K562 (cell line): ENCODE data around the gene DAG1. TPM values are rescaled to one million over a fixed set of nuclear protein-coding genes. Genes with fewer than 3 reads are reported as not detected.

Source experiments
- ATAC-seq: fragments of 200-7000 bp; cut with Tn5 transposase; 3 replicates; pipeline ENCODE4 v1.9.1; 2020; ENCODE audit warnings: moderate library complexity
- BruUV-seq: library from RNA; stranded (reverse); fragments of 400-500 nt; replicated peaks from 2 replicates; lab custom pipeline; 2021; lab: Mats Ljungman, UMichigan
- CTCF ChIA-PET: fragments of 300-600 bp; formaldehyde crosslinking; extraction: SDS; loops from one replicate; lab custom pipeline; 2021; ENCODE audit warnings: low intra/inter-chr PET ratio; lab: Yijun Ruan, JAX
- POLR2A ChIA-PET: fragments of 300-600, 350-650 bp; sonication (Branson Sonifier 250); formaldehyde crosslinking; extraction: SDS; loops from one replicate; lab custom pipeline; 2021; ENCODE audit warnings: antibody characterized with exemption, inconsistent platforms; lab: Yijun Ruan, JAX
- DNase-seq, 4 experiments: peaks; one replicate each; pipeline versions ENCODE4 v3.0.0 to v3.0.0-alpha.2; 2011 to 2018; ENCODE audit warnings: low spot score in 3 of 4, mixed read lengths in 3 of 4; ENCODE audit errors: extremely low read depth in 1 of 4
- FAIRE-seq: peaks from 2 replicates; lab custom pipeline; 2011; peaks lifted over from hg19 to GRCh38; lab: Jason Lieb, UNC
- H2AFZ ChIP-seq: 2 replicates; pipeline ENCODE4 v1.6.0; 2011; ENCODE audit warnings: low read depth, low read length, control low read depth, inconsistent platforms
- H3K27ac ChIP-seq: fragments of 200-600 bp; 3 replicates; pipeline ENCODE4 v1.8.0; 2011; ENCODE audit warnings: low read depth, mild to moderate bottlenecking, control low read depth, inconsistent platforms, low read length, moderate library complexity, mixed read lengths; ENCODE audit errors: extremely low read depth
- H3K27me3 ChIP-seq, 2 experiments: fragments of 300-600 bp in 1 of 2; 2 replicates in 1 of 2; 3 replicates in 1 of 2; pipeline versions ENCODE4 v1.6.0 to v1.8.0; 2011; ENCODE audit warnings: inconsistent platforms in 2 of 2, low read length in 2 of 2, mild to moderate bottlenecking in 1 of 2, mixed read lengths in 1 of 2, moderate library complexity in 1 of 2; ENCODE audit not compliant: control insufficient read depth in 2 of 2, insufficient read depth in 2 of 2
- H3K36me3 ChIP-seq: fragments of 300-600 bp; 3 replicates; pipeline ENCODE4 v1.8.0; 2011; ENCODE audit warnings: mild to moderate bottlenecking, low read length, inconsistent platforms; ENCODE audit not compliant: control insufficient read depth, insufficient read depth
- H3K4me1 ChIP-seq, 2 experiments: fragments of 200-600 bp in 1 of 2; replicated peaks in 1 of 2; 2 replicates in 1 of 2; 3 replicates in 1 of 2; pipeline versions ENCODE4 v1.5.1 to v1.8.0; 2011; ENCODE audit warnings: inconsistent platforms in 2 of 2, low read length in 2 of 2, mild to moderate bottlenecking in 1 of 2, mixed read lengths in 1 of 2, moderate library complexity in 1 of 2; ENCODE audit not compliant: control insufficient read depth in 2 of 2, insufficient read depth in 2 of 2
- H3K4me2 ChIP-seq: 2 replicates; pipeline ENCODE4 v1.6.1; 2011; ENCODE audit warnings: low read length, control low read depth, inconsistent platforms, mixed read lengths; ENCODE audit not compliant: insufficient read depth
- H3K4me3 ChIP-seq: fragments of 200-600 bp; sonication (generic), shearing (Covaris generic); 2 replicates; pipeline ENCODE4 v1.5.1; 2016; ENCODE audit warnings: control low read depth, inconsistent platforms
- H3K79me2 ChIP-seq: fragments of 200-600 bp; 3 replicates; pipeline ENCODE4 v1.8.0; 2011; ENCODE audit warnings: low read length, inconsistent platforms; ENCODE audit not compliant: control insufficient read depth, insufficient read depth
- H3K9ac ChIP-seq, 2 experiments: 2 replicates each; pipeline versions ENCODE4 v1.6.0 to v1.6.1; 2011; ENCODE audit warnings: low read depth in 2 of 2, low read length in 2 of 2, control low read depth in 1 of 2, inconsistent platforms in 1 of 2, mild to moderate bottlenecking in 1 of 2, mixed read lengths in 1 of 2; ENCODE audit not compliant: insufficient read depth in 1 of 2
- H3K9me1 ChIP-seq: one replicate; pipeline ENCODE4 v1.6.0; 2011; ENCODE audit warnings: inconsistent platforms, mild to moderate bottlenecking, low read length, moderate library complexity; ENCODE audit not compliant: control insufficient read depth, insufficient read depth
- H3K9me3 ChIP-seq: replicated peaks from 2 replicates; pipeline ENCODE4 v1.5.1; 2011; ENCODE audit warnings: low read depth, low read length, inconsistent platforms; ENCODE audit not compliant: control insufficient read depth, insufficient read depth
- H4K20me1 ChIP-seq: replicated peaks from 2 replicates; pipeline ENCODE4 v1.6.1; 2011; ENCODE audit warnings: low read length, inconsistent platforms, mixed read lengths; ENCODE audit not compliant: control insufficient read depth, insufficient read depth
- HDAC6 ChIP-seq: IDR thresholded peaks from 2 replicates; pipeline ENCODE4 v1.6.1; 2012; ENCODE audit warnings: low read depth, mild to moderate bottlenecking, control low read depth, inconsistent platforms, low read length, moderate library complexity
- PRPF4 ChIP-seq: fragments of 200-400 bp; formaldehyde crosslinking; IDR thresholded peaks from one replicate; pipeline ENCODE4 v1.6.1; 2017; ENCODE audit warnings: low read length, low read depth, mild to moderate bottlenecking; ENCODE audit not compliant: insufficient read depth, poor library complexity, severe bottlenecking
- U2AF1 ChIP-seq: fragments of 200-400 bp; formaldehyde crosslinking; optimal IDR thresholded peaks from 2 replicates; pipeline ENCODE3; 2017; ENCODE audit warnings: mild to moderate bottlenecking, low read depth, low read length, moderate library complexity
- ZNF23 ChIP-seq: fragments of 250-450 bp; sonication (Bioruptor Pico); IDR thresholded peaks from 2 replicates; pipeline ENCODE4 v1.4.0; 2020; ENCODE audit warnings: mild to moderate bottlenecking
- WGBS: fragments of 100-300 bp; shearing (Covaris generic); methylation state at CpG from one replicate; pipeline ENCODE4 v1.1.6; 2016; ENCODE audit warnings: low coverage, mixed read lengths; ENCODE audit not compliant: insufficient coverage; ENCODE audit errors: missing lambda C conversion rate; 5-methylcytosine and 5-hydroxymethylcytosine counted together
- in situ Hi-C: fragments of 300-500 bp; cut with MboI; formaldehyde crosslinking; loops from 4 replicates; pipeline ENCODE4 v1.15.0; 2018; ENCODE audit warnings: inconsistent platforms, mixed read lengths
- intact Hi-C: fragments of 100-400 bp; cut with micrococcal nuclease; formaldehyde crosslinking; loops from 2 replicates; pipeline ENCODE4 v1.14.2; 2022
- polyA plus RNA-seq, 8 experiments: library from polyadenylated mRNA; depleted of rRNA in 4 of 8; stranded (reverse) in 5 of 8; unstranded in 3 of 8; fragments of >200 nt; fragmentation: Nextera tagmentation in 2 of 8; fragmentation: Illumina TruSeq in 1 of 8; extraction: Ambion mirVana in 2 of 8; extraction: Trizol in 1 of 8; gene quantifications; 2 replicates each; pipeline versions ENCODE4 v1.2.1 to v1.2.3, GENCODE V29; 2011 to 2014; ENCODE audit warnings: inconsistent platforms in 1 of 8, missing spikeins in 1 of 8
- total RNA-seq, 7 experiments: library from RNA; depleted of rRNA in 6 of 7; stranded (reverse); fragments of >200 nt in 6 of 7; fragmentation: Illumina TruSeq in 2 of 7; extraction: Trizol in 2 of 7; gene quantifications; 2 replicates each; pipeline versions ENCODE4 v1.2.1 to v1.2.3, GENCODE V29; 2011 to 2021; ENCODE audit warnings: low replicate concordance in 1 of 7
- TF ChIP-seq, protein P1 (sequence below): fragments of 250-450 bp; sonication (Bioruptor Pico); IDR thresholded peaks from 2 replicates; pipeline ENCODE4 v1.8.0; 2021; ENCODE audit warnings: mild to moderate bottlenecking, moderate library complexity
- TF ChIP-seq, protein P2 (sequence below): IDR thresholded peaks from 2 replicates; pipeline ENCODE4 v1.6.1; 2016; ENCODE audit warnings: missing genetic modification characterization, missing compliant biosample characterization

DAG1 gene
- total and polyA plus RNA-seq, 9 of the 15 experiments (the other 6 are each of a cell fraction or from before 2014, with no cell fraction given), result 0.29 to 19.6 (median 8.2) TPM

DNA sequence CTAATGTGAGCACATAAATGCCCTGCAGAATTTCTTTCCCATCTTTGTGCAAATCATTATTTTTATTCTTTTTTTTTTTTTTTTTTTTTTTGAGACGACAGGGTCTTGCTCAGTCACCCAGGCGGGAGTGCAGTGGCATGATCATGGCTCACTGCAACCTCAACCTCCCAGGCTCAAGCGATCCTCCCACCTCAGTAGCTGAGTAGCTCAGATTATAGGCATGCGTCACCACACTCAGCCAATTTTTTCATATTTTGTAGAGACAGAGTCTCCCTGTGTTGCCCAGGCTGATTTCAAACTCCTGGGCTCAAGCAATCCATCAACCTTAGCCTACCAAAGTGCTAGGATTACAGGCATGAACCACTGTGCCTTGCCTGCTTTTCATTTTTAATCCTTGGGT, 22.9 kb downstream of the DAG1 start (continued):
- TF ChIP-seq PRPF4 (no peak), U2AF1 (no peak), ZNF23 (CRISPR knock-in tag) (no peak)
- TF ChIP-seq, protein P1, sequence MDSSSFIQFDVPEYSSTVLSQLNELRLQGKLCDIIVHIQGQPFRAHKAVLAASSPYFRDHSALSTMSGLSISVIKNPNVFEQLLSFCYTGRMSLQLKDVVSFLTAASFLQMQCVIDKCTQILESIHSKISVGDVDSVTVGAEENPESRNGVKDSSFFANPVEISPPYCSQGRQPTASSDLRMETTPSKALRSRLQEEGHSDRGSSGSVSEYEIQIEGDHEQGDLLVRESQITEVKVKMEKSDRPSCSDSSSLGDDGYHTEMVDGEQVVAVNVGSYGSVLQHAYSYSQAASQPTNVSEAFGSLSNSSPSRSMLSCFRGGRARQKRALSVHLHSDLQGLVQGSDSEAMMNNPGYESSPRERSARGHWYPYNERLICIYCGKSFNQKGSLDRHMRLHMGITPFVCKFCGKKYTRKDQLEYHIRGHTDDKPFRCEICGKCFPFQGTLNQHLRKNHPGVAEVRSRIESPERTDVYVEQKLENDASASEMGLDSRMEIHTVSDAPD, result no peak
- TF ChIP-seq, protein P2, sequence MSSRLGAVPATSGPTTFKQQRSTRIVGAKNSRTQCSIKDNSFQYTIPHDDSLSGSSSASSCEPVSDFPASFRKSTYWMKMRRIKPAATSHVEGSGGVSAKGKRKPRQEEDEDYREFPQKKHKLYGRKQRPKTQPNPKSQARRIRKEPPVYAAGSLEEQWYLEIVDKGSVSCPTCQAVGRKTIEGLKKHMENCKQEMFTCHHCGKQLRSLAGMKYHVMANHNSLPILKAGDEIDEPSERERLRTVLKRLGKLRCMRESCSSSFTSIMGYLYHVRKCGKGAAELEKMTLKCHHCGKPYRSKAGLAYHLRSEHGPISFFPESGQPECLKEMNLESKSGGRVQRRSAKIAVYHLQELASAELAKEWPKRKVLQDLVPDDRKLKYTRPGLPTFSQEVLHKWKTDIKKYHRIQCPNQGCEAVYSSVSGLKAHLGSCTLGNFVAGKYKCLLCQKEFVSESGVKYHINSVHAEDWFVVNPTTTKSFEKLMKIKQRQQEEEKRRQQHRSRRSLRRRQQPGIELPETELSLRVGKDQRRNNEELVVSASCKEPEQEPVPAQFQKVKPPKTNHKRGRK (tag), result no peak

DNA sequence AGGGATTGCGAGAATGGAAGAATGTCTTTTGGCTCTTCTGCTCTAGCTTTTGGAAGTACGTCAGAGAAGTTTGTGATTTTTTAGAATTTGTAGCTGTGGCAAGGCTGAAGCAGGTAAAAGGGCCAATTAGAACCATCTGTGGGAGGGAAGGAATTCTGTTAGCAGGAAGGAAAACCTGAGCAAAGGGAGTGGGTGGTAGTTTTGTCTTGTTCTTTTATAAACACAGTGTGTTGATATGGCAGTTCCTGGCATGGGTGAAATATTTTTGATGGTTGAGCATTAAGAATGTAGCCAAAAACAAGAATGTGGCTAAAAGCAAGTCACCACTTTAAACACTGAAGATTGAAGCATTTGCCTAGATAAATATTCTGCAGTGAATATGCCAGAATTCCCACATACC, 23.8 kb downstream of the DAG1 start:
- CTCF ChIA-PET, result no interaction called here
- DNase-seq, result no peak
- FAIRE-seq, result no peak
- Histone ChIP-seq H3K36me3 (peaks cover 7% of the 10 kb centered on the region; the same call in 1 of the 3 replicates), H3K79me2 (peaks cover 10% of the 10 kb centered on the region; the same call in 2 of the 3 replicates), H4K20me1 (no peaks in the 10 kb centered on the region), H3K27ac (no peak overlapping the region)
- POLR2A ChIA-PET, result no interaction called here
- intact Hi-C loops, result no loop called here
- TF ChIP-seq HDAC6, result no peak
- TF ChIP-seq, all 486 proteins: peak for 0
- Histone ChIP-seq H3K9me3 (no peaks in the 10 kb centered on the region), H2AFZ (no peak overlapping the region), H3K9me1 (peaks cover 4% of the 10 kb centered on the region), H3K4me3 (no peak overlapping the region), H3K4me2 (no peak overlapping the region), H3K27me3 (no peaks in the 10 kb centered on the region), H3K9ac (no peak overlapping the region), H3K4me1 (peaks cover 0 to 2% of the 10 kb centered on the region in 2 experiments; a peak in 3 of 5 replicates)
- in situ Hi-C loops, result no loop called here
- no peak for ATAC-seq
- WGBS, result 100% methylated on average over 2 of the region's 2 CpGs
- TSS peak; percentile 28 for BruUV-seq
